HG03039 (cell line): ENCODE measurements around the gene TAF11L6.
"Not testable (repeated sequence)": the region's sequence is repeated elsewhere in the genome, so short reads cannot be mapped to it uniquely, and the experiment has no call there.

Experiments
- ATAC-seq: cut with Tn5 transposase; IDR thresholded peaks from one replicate; pipeline ENCODE4 v1.9.1; 2021; ENCODE audit warnings: mild to moderate bottlenecking, moderate library complexity; ENCODE audit not compliant: unreplicated experiment

The TAF11L6 gene

GRCh38 chr5:17528369-17528768, at the start of gene TAF11L6:
Gene TAF11L6, plus strand, starts transcription at chr5:17528669.
- ATAC-seq = not testable (repeated sequence)

DNA sequence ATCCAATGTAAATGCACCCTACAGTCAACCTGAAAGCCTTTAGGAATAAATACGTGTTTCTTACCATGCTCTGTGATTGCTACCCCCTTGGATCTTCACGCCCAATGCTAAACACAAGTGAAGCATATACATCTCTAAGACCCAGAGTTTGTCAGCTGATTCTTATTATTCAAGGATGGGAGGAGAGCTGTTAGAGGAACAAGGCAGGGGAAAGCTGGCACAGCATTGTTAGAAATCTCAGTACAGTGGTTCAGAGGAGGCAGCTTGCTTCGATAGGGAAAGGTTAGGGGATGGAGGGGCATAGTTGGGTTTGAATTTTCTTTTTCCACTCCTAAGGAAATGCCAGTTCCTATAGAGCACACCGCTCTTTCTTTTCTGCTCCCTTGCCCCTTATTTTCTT, 47.1 kb upstream of the TAF11L6 start:
- ATAC-seq = no peak

DNA sequence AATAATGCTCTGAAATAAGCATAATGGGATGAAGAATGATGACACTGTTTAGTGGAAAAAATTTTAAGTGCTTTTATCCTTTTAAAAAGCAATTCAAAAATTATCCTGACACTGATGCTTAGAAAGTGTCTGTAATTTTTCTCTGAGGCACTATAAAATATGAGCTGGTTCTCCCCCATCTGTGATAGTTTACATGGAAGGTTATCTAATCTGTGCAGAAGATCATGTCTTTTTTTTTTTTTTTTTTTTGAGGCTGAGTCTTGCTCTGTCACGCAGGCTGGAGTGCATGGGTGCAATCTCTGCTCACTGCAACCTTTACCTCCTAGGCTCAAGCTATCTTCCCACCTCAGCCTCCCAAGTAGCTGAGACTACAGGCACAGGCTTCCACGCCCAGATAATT, 45.7 kb upstream of the TAF11L6 start:
- ATAC-seq = no peak

GRCh38 chr5:17486464-17487173, 41.9 kb upstream of the TAF11L6 start:
- not testable (repeated sequence) for ATAC-seq

- ATAC-seq = no peak
These were observed 41.3 kb upstream of the TAF11L6 start for GRCh38 chr5:17487174-17487512.

- not testable (repeated sequence) for ATAC-seq
These were observed 37.2 kb upstream of the TAF11L6 start for GRCh38 chr5:17491257-17491656.

- ATAC-seq = no peak
These were observed 35.7 kb upstream of the TAF11L6 start for GRCh38 chr5:17492770-17493169.

DNA sequence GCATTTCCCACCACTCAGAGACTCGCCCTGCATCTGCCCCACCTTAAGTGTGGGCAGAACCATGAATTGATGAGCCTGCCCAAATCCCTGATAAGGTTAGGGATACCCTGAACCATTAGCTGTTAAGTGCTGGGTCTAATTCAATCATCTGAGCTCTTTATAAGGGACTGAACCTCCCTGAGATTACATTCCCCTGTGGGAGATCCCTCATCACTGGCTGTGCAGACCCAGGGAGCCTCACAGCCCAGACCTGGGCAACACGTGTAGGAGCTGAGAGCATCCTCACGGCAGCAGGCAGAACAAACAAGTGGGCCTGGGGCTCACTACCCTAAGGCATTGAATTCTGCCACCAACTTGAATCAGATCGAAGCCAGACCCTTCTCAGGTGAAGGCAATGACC, 31.0 kb upstream of the TAF11L6 start:
- no peak for ATAC-seq

DNA sequence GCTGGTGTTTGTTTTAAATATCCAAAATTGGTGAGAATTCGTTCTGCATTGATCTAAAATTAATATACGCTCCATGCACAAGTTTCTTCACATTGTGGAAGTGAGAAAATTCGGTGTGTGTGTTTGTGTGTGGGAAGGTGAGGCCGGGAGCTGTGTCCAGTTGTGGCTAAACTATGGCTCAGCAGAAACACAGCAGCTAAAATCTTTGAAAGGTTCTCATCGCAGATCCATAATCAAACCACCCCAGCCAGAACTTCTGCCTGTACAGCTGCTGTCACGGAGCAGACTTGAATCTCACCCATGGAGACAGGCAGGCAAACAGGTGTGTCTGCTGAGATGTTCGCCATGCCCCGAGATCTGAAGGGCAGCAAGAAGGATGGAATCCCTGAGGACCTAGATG, 30.5 kb upstream of the TAF11L6 start, which contains the start of gene TAF11L2:
Gene TAF11L2, plus strand, starts transcription at position 301 of the 400 bp plus-strand sequence.
- ATAC-seq = not testable (repeated sequence)

- ATAC-seq = no peak
These were observed 16.6 kb upstream of the TAF11L6 start for GRCh38 chr5:17511775-17512325.

GRCh38 chr5:17517526-17517925, 10.9 kb upstream of the TAF11L6 start:
- not testable (repeated sequence) for ATAC-seq

DNA sequence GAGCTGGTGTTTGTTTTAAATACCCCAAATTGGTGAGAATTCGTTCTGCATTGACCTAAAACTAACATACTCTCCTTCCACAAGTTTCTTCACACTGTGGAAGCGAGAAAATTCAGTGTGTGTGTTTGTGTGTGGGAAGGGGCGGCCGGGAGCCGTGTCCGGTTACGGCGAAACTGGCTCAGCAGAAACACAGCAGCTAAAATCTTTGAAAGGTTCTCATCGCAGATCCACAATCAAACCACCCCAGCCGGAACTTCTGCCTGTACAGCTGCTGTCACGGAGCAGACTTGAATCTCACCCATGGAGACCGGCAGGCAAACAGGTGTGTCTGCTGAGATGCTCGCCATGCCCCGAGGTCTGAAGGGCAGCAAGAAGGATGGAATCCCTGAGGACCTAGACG, 10.4 kb upstream of the TAF11L6 start, which contains the start of gene TAF11L3:
Gene TAF11L3, plus strand, starts transcription at position 301 of the 400 bp plus-strand sequence.
- ATAC-seq = not testable (repeated sequence)

GRCh38 chr5:17519508-17519907, 9.0 kb upstream of the TAF11L6 start:
- ATAC-seq = not testable (repeated sequence)

- not testable (repeated sequence) for ATAC-seq
These were observed 7.0 kb upstream of the TAF11L6 start, which contains the start of gene TAF11L4 for GRCh38 chr5:17521501-17521900. Gene TAF11L4, plus strand, starts transcription at chr5:17521801.

DNA sequence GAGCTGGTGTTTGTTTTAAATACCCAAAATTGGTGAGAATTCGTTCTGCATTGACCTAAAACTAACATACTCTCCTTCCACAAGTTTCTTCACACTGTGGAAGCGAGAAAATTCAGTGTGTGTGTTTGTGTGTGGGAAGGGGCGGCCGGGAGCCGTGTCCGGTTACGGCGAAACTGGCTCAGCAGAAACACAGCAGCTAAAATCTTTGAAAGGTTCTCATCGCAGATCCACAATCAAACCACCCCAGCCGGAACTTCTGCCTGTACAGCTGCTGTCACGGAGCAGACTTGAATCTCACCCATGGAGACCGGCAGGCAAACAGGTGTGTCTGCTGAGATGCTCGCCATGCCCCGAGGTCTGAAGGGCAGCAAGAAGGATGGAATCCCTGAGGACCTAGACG, 3.5 kb upstream of the TAF11L6 start, which contains the start of gene TAF11L5:
Gene TAF11L5, plus strand, starts transcription at position 301 of the 400 bp plus-strand sequence.
- ATAC-seq = not testable (repeated sequence)

DNA sequence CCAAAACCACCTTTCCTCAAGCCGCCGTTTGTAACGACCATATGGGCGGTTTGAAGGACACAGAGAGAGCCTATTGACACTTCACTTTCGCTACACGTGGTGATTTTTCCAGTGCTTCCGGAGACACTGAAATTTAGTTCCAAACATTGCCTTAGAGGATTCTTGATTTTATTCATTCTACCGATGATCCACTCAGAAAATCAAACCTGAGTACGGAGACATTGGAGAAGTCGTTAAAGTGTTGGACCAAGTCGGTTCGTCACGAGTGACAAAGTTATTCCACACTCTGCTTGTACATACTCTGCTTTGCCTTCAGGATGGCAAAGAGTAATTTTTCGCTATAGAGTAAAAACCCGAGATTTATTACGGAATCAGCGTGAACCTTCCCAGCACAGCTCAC, 2.0 kb upstream of the TAF11L6 start:
- ATAC-seq = not testable (repeated sequence)
